K562 (cell line): ENCODE data around the gene FEM1B. TPM values are rescaled to one million over a fixed set of nuclear protein-coding genes. Genes with fewer than 3 reads are reported as not detected.

Experiments used
- ATAC-seq: fragments of 200-7000 bp; cut with Tn5 transposase; 3 replicates; pipeline ENCODE4 v1.9.1; 2020; ENCODE audit warnings: moderate library complexity
- BruUV-seq: library from RNA; stranded (reverse); fragments of 400-500 nt; replicated peaks from 2 replicates; lab custom pipeline; 2021; lab: Mats Ljungman, UMichigan
- CTCF ChIA-PET: fragments of 300-600 bp; formaldehyde crosslinking; extraction: SDS; loops from one replicate; lab custom pipeline; 2021; ENCODE audit warnings: low intra/inter-chr PET ratio; lab: Yijun Ruan, JAX
- POLR2A ChIA-PET: fragments of 300-600, 350-650 bp; sonication (Branson Sonifier 250); formaldehyde crosslinking; extraction: SDS; loops from one replicate; lab custom pipeline; 2021; ENCODE audit warnings: antibody characterized with exemption, inconsistent platforms; lab: Yijun Ruan, JAX
- DNase-seq, 4 experiments: peaks; one replicate each; pipeline versions ENCODE4 v3.0.0 to v3.0.0-alpha.2; 2011 to 2018; ENCODE audit warnings: low spot score in 3 of 4, mixed read lengths in 3 of 4; ENCODE audit errors: extremely low read depth in 1 of 4
- FAIRE-seq: peaks from 2 replicates; lab custom pipeline; 2011; peaks lifted over from hg19 to GRCh38; lab: Jason Lieb, UNC
- H2AFZ ChIP-seq: 2 replicates; pipeline ENCODE4 v1.6.0; 2011; ENCODE audit warnings: low read depth, low read length, control low read depth, inconsistent platforms
- H3K27ac ChIP-seq: fragments of 200-600 bp; 3 replicates; pipeline ENCODE4 v1.8.0; 2011; ENCODE audit warnings: low read depth, mild to moderate bottlenecking, control low read depth, inconsistent platforms, low read length, moderate library complexity, mixed read lengths; ENCODE audit errors: extremely low read depth
- H3K27me3 ChIP-seq, 2 experiments: fragments of 300-600 bp in 1 of 2; 2 replicates in 1 of 2; 3 replicates in 1 of 2; pipeline versions ENCODE4 v1.6.0 to v1.8.0; 2011; ENCODE audit warnings: inconsistent platforms in 2 of 2, low read length in 2 of 2, mild to moderate bottlenecking in 1 of 2, mixed read lengths in 1 of 2, moderate library complexity in 1 of 2; ENCODE audit not compliant: control insufficient read depth in 2 of 2, insufficient read depth in 2 of 2
- H3K36me3 ChIP-seq: fragments of 300-600 bp; 3 replicates; pipeline ENCODE4 v1.8.0; 2011; ENCODE audit warnings: mild to moderate bottlenecking, low read length, inconsistent platforms; ENCODE audit not compliant: control insufficient read depth, insufficient read depth
- H3K4me1 ChIP-seq, 2 experiments: fragments of 200-600 bp in 1 of 2; replicated peaks in 1 of 2; 2 replicates in 1 of 2; 3 replicates in 1 of 2; pipeline versions ENCODE4 v1.5.1 to v1.8.0; 2011; ENCODE audit warnings: inconsistent platforms in 2 of 2, low read length in 2 of 2, mild to moderate bottlenecking in 1 of 2, mixed read lengths in 1 of 2, moderate library complexity in 1 of 2; ENCODE audit not compliant: control insufficient read depth in 2 of 2, insufficient read depth in 2 of 2
- H3K4me2 ChIP-seq: 2 replicates; pipeline ENCODE4 v1.6.1; 2011; ENCODE audit warnings: low read length, control low read depth, inconsistent platforms, mixed read lengths; ENCODE audit not compliant: insufficient read depth
- H3K4me3 ChIP-seq: fragments of 200-600 bp; sonication (generic), shearing (Covaris generic); 2 replicates; pipeline ENCODE4 v1.5.1; 2016; ENCODE audit warnings: control low read depth, inconsistent platforms
- H3K79me2 ChIP-seq: fragments of 200-600 bp; 3 replicates; pipeline ENCODE4 v1.8.0; 2011; ENCODE audit warnings: low read length, inconsistent platforms; ENCODE audit not compliant: control insufficient read depth, insufficient read depth
- H3K9ac ChIP-seq, 2 experiments: 2 replicates each; pipeline versions ENCODE4 v1.6.0 to v1.6.1; 2011; ENCODE audit warnings: low read depth in 2 of 2, low read length in 2 of 2, control low read depth in 1 of 2, inconsistent platforms in 1 of 2, mild to moderate bottlenecking in 1 of 2, mixed read lengths in 1 of 2; ENCODE audit not compliant: insufficient read depth in 1 of 2
- H3K9me1 ChIP-seq: one replicate; pipeline ENCODE4 v1.6.0; 2011; ENCODE audit warnings: inconsistent platforms, mild to moderate bottlenecking, low read length, moderate library complexity; ENCODE audit not compliant: control insufficient read depth, insufficient read depth
- H3K9me3 ChIP-seq: replicated peaks from 2 replicates; pipeline ENCODE4 v1.5.1; 2011; ENCODE audit warnings: low read depth, low read length, inconsistent platforms; ENCODE audit not compliant: control insufficient read depth, insufficient read depth
- H4K20me1 ChIP-seq: replicated peaks from 2 replicates; pipeline ENCODE4 v1.6.1; 2011; ENCODE audit warnings: low read length, inconsistent platforms, mixed read lengths; ENCODE audit not compliant: control insufficient read depth, insufficient read depth
- CTCF ChIP-seq, 3 experiments: IDR thresholded peaks in 2 of 3; conservative IDR thresholded peaks in 1 of 3; 2 replicates each; pipeline ENCODE4 v1.5.1; 2011 to 2012; ENCODE audit warnings: low read length in 3 of 3, mild to moderate bottlenecking in 3 of 3, control low read depth in 2 of 3, improper control_type of control experiment in 1 of 3, inconsistent platforms in 1 of 3, low read depth in 1 of 3, mixed read lengths in 1 of 3, moderate library complexity in 1 of 3; ENCODE audit not compliant: insufficient read depth in 2 of 3
- E4F1 ChIP-seq: fragments of 250-450 bp; sonication (Bioruptor Pico); IDR thresholded peaks from 2 replicates; pipeline ENCODE4 v1.5.0; 2021; ENCODE audit warnings: mild to moderate bottlenecking, borderline replicate concordance
- HDAC2 ChIP-seq: fragments of 450-650 bp; IDR thresholded peaks from 2 replicates; pipeline ENCODE4 v1.6.1; 2016; ENCODE audit warnings: mild to moderate bottlenecking
- JUN ChIP-seq, 2 experiments: sonication (generic) in 1 of 2; formaldehyde crosslinking in 1 of 2; IDR thresholded peaks; 2 replicates each; pipeline versions ENCODE4 v1.6.1 to v1.8.0; 2012 to 2022; ENCODE audit warnings: borderline replicate concordance in 2 of 2, mild to moderate bottlenecking in 2 of 2, improper control_type of control experiment in 1 of 2, low read depth in 1 of 2, low read length in 1 of 2, missing genetic modification reagents in 1 of 2
- PKNOX1 ChIP-seq: fragments of 450-650 bp; IDR thresholded peaks from 2 replicates; pipeline ENCODE4 v1.6.1; 2016
- SAP30 ChIP-seq: fragments of 200-600 bp; sonication (generic); IDR thresholded peaks from 2 replicates; pipeline ENCODE4 v1.6.1; 2012; ENCODE audit warnings: borderline replicate concordance, low read depth, mild to moderate bottlenecking, moderate library complexity, low read length, control low read depth, inconsistent platforms; ENCODE audit not compliant: insufficient read depth, poor library complexity, severe bottlenecking
- TEAD4 ChIP-seq, 2 experiments: sonication (generic) in 1 of 2; formaldehyde crosslinking in 1 of 2; IDR thresholded peaks; 2 replicates each; pipeline versions ENCODE4 v1.6.1 to v1.8.0; 2012 to 2022; ENCODE audit warnings: borderline replicate concordance in 1 of 2, inconsistent platforms in 1 of 2, low read length in 1 of 2, mild to moderate bottlenecking in 1 of 2, missing genetic modification reagents in 1 of 2
- ZNF561 ChIP-seq: fragments of 450-650 bp; formaldehyde crosslinking; conservative IDR thresholded peaks from 2 replicates; pipeline ENCODE4 v1.4.0; 2020; ENCODE audit warnings: mild to moderate bottlenecking, moderate library complexity
- ZNF740 ChIP-seq, 3 experiments: fragments of 200-800 bp in 1 of 3; sonication (Bioruptor generic) in 1 of 3; sonication (generic) in 1 of 3; formaldehyde crosslinking in 1 of 3; IDR thresholded peaks; 2 replicates each; pipeline versions ENCODE4 v1.6.1 to v1.8.0; 2016 to 2022; ENCODE audit warnings: mild to moderate bottlenecking in 2 of 3, missing compliant biosample characterization in 2 of 3, missing genetic modification characterization in 2 of 3, missing genetic modification reagents in 1 of 3
- WGBS: fragments of 100-300 bp; shearing (Covaris generic); methylation state at CpG from one replicate; pipeline ENCODE4 v1.1.6; 2016; ENCODE audit warnings: low coverage, mixed read lengths; ENCODE audit not compliant: insufficient coverage; ENCODE audit errors: missing lambda C conversion rate; 5-methylcytosine and 5-hydroxymethylcytosine counted together
- in situ Hi-C: fragments of 300-500 bp; cut with MboI; formaldehyde crosslinking; loops from 4 replicates; pipeline ENCODE4 v1.15.0; 2018; ENCODE audit warnings: inconsistent platforms, mixed read lengths
- intact Hi-C: fragments of 100-400 bp; cut with micrococcal nuclease; formaldehyde crosslinking; loops from 2 replicates; pipeline ENCODE4 v1.14.2; 2022
- polyA plus RNA-seq, 8 experiments: library from polyadenylated mRNA; depleted of rRNA in 4 of 8; stranded (reverse) in 5 of 8; unstranded in 3 of 8; fragments of >200 nt; fragmentation: Nextera tagmentation in 2 of 8; fragmentation: Illumina TruSeq in 1 of 8; extraction: Ambion mirVana in 2 of 8; extraction: Trizol in 1 of 8; gene quantifications; 2 replicates each; pipeline versions ENCODE4 v1.2.1 to v1.2.3, GENCODE V29; 2011 to 2014; ENCODE audit warnings: inconsistent platforms in 1 of 8, missing spikeins in 1 of 8
- total RNA-seq, 7 experiments: library from RNA; depleted of rRNA in 6 of 7; stranded (reverse); fragments of >200 nt in 6 of 7; fragmentation: Illumina TruSeq in 2 of 7; extraction: Trizol in 2 of 7; gene quantifications; 2 replicates each; pipeline versions ENCODE4 v1.2.1 to v1.2.3, GENCODE V29; 2011 to 2021; ENCODE audit warnings: low replicate concordance in 1 of 7

The FEM1B gene
- total and polyA plus RNA-seq, 9 of the 15 experiments (the other 6 are each of a cell fraction or from before 2014, with no cell fraction given), result 5.9 to 61.6 (median 20.1) TPM

- FAIRE-seq (no peak), DNase-seq (peak in 1 of 4 experiments; percentile 31), ATAC-seq (peak; percentile 36)
- peaks cover 16% of the 10 kb centered on the region; the same call in 2 of the 3 replicates for H3K36me3 ChIP-seq
- intact Hi-C loops, result no loop called here
- H3K79me2 ChIP-seq, result peaks cover 41% of the 10 kb centered on the region
- H3K4me1 ChIP-seq, result peaks cover 33 to 43% of the 10 kb centered on the region in 2 experiments
- H4K20me1 ChIP-seq, result peaks cover 14% of the 10 kb centered on the region; the same call in 1 of the 2 replicates
- H3K9me3 ChIP-seq, result no peaks in the 10 kb centered on the region
- BruUV-seq, result TSS peak; percentile 86
- POLR2A ChIA-PET, result interaction anchor here (0.8 to 2.5 kb wide), 2 partner anchors 11 kb away, joined by 4 to 18 read pairs; no protein-coding TSS in a partner anchor
- peak overlapping the region; percentile 100 for H2AFZ ChIP-seq
- peak in 1 of 3 experiments; percentile 19; a peak in 3 of 6 replicates for TF ChIP-seq CTCF (IDR thresholded peaks at IDR 0.05 in 2 of 3, conservative IDR thresholded peaks at IDR 0.05 in 1 of 3; ENCODE audit: insufficient read depth in 2 of 3, low read depth in 1 of 3, low read length in 3 of 3)
- TF ChIP-seq TEAD4 (IDR thresholded peaks at IDR 0.05; ENCODE audit: low read length), result no peak
- TF ChIP-seq TEAD4 (CRISPR knock-in tag; IDR thresholded peaks at IDR 0.05; ENCODE audit: borderline replicate concordance), result 0 out of 2 replicates have a peak, but pooled peaks have one; percentile 70
- peak; percentile 19; the same call in 1 of the 2 replicates for TF ChIP-seq PKNOX1
- peak; percentile 12 for TF ChIP-seq SAP30
- TF ChIP-seq JUN (IDR thresholded peaks at IDR 0.05; ENCODE audit: borderline replicate concordance, low read depth, low read length), result no peak
- TF ChIP-seq JUN (CRISPR knock-in tag; IDR thresholded peaks at IDR 0.05; ENCODE audit: borderline replicate concordance), result 0 out of 2 replicates have a peak, but pooled peaks have one; percentile 40
- TF ChIP-seq ZNF740 (CRISPR knock-in tag; IDR thresholded peaks at IDR 0.05), result 0 out of 2 replicates have a peak, but pooled peaks have one; percentile 53
- TF ChIP-seq ZNF740 (tag; IDR thresholded peaks at IDR 0.05), result no peak
- no peak for TF ChIP-seq ZNF561 (CRISPR knock-in tag)
- 0 out of 2 replicates have a peak, but pooled peaks have one; percentile 0 for TF ChIP-seq HDAC2
- no peak for TF ChIP-seq E4F1
- TF ChIP-seq, all 486 proteins: peak for 7
- Histone ChIP-seq H3K27me3 (no peaks in the 10 kb centered on the region), H3K27ac (peak overlapping the region; percentile 75), H3K9ac (peak overlapping the region; percentile 81 to 92), H3K9me1 (no peaks in the 10 kb centered on the region), H3K4me2 (peak overlapping the region; percentile 92), H3K4me3 (peak overlapping the region; percentile 93)
- CTCF ChIA-PET, result no interaction called here
- 46% methylated on average over 19 of the region's 20 CpGs for WGBS
- in situ Hi-C loops, result no loop called here
Observed at GRCh38 chr15:68230157-68231100, 47.1 kb upstream of the FEM1B start.
